Common myeloid progenitor, CD34-positive (primary cell): ENCODE results near the gene PEAK1.
"Not testable (repeated sequence)": the region's sequence is repeated elsewhere in the genome, so short reads cannot be mapped to it uniquely, and the experiment has no call there.

Source experiments
- CTCF ChIA-PET: fragments of 350-600 bp; sonication (Branson Sonifier 250); formaldehyde crosslinking; loops from one replicate; lab custom pipeline; 2021; ENCODE audit warnings: antibody characterized with exemption; lab: Charles Lee
- POLR2A ChIA-PET: fragments of 350-600 bp; sonication (Branson Sonifier 250); formaldehyde crosslinking; loops from one replicate; lab custom pipeline; 2021; ENCODE audit warnings: antibody characterized with exemption; lab: Charles Lee
- DNase-seq, 3 donors: peaks; one replicate each; pipeline versions ENCODE4 v3.0.0 to v3.0.0-alpha.2; 2013
- H3K27ac ChIP-seq, 2 experiments: 1 replicate in 1 of 2; 2 replicates in 1 of 2; pipeline ENCODE4 v1.7.0; 2013; ENCODE audit warnings: inconsistent platforms in 2 of 2, low read length in 2 of 2, mild to moderate bottlenecking in 2 of 2, low read depth in 1 of 2, moderate library complexity in 1 of 2; ENCODE audit not compliant: severe bottlenecking in 2 of 2, insufficient read depth in 1 of 2, poor library complexity in 1 of 2
- H3K27me3 ChIP-seq, 5 experiments: replicated peaks in 2 of 5; 1 replicate in 3 of 5; 2 replicates in 2 of 5; pipeline versions ENCODE4 v1.6.1 to v1.7.0; 2013; ENCODE audit warnings: low read length in 4 of 5, mild to moderate bottlenecking in 2 of 5, moderate library complexity in 2 of 5, inconsistent platforms in 1 of 5; ENCODE audit not compliant: insufficient read depth in 5 of 5, control insufficient read depth in 4 of 5
- H3K36me3 ChIP-seq, 4 experiments: 1 replicate in 2 of 4; 2 replicates in 2 of 4; pipeline versions ENCODE4 v1.6.1 to v1.7.0; 2013; ENCODE audit warnings: low read length in 3 of 4, control low read depth in 1 of 4, mild to moderate bottlenecking in 1 of 4; ENCODE audit not compliant: control insufficient read depth in 4 of 4, insufficient read depth in 4 of 4
- H3K4me1 ChIP-seq, 4 experiments: 1 replicate in 3 of 4; 2 replicates in 1 of 4; pipeline versions ENCODE4 v1.6.1 to v1.7.1; 2013; ENCODE audit warnings: low read length in 3 of 4, mild to moderate bottlenecking in 3 of 4, control low read depth in 1 of 4, inconsistent platforms in 1 of 4, moderate library complexity in 1 of 4; ENCODE audit not compliant: control insufficient read depth in 4 of 4, insufficient read depth in 4 of 4; ENCODE audit errors: control extremely low read depth in 1 of 4
- H3K4me3 ChIP-seq, 7 experiments: 1 replicate in 4 of 7; 2 replicates in 3 of 7; pipeline versions ENCODE4 v1.5.1 to v1.7.0; 2013; ENCODE audit warnings: mild to moderate bottlenecking in 7 of 7, low read length in 6 of 7, moderate library complexity in 6 of 7, inconsistent platforms in 2 of 7, low read depth in 2 of 7, control low read depth in 1 of 7; ENCODE audit not compliant: insufficient read depth in 4 of 7, control insufficient read depth in 1 of 7; ENCODE audit errors: extremely low read depth in 1 of 7
- H3K9me3 ChIP-seq, 5 experiments: 1 replicate in 4 of 5; 2 replicates in 1 of 5; pipeline versions ENCODE4 v1.6.1 to v1.7.1; 2013; ENCODE audit warnings: low read length in 4 of 5, mild to moderate bottlenecking in 2 of 5, inconsistent platforms in 1 of 5, low read depth in 1 of 5, moderate library complexity in 1 of 5; ENCODE audit not compliant: control insufficient read depth in 4 of 5, insufficient read depth in 2 of 5; ENCODE audit errors: control extremely low read depth in 1 of 5
- WGBS: methylation state at CpG from one replicate; pipeline ENCODE4 v1.1.5; 2013; ENCODE audit not compliant: insufficient coverage; 5-methylcytosine and 5-hydroxymethylcytosine counted together

The PEAK1 gene

DNA sequence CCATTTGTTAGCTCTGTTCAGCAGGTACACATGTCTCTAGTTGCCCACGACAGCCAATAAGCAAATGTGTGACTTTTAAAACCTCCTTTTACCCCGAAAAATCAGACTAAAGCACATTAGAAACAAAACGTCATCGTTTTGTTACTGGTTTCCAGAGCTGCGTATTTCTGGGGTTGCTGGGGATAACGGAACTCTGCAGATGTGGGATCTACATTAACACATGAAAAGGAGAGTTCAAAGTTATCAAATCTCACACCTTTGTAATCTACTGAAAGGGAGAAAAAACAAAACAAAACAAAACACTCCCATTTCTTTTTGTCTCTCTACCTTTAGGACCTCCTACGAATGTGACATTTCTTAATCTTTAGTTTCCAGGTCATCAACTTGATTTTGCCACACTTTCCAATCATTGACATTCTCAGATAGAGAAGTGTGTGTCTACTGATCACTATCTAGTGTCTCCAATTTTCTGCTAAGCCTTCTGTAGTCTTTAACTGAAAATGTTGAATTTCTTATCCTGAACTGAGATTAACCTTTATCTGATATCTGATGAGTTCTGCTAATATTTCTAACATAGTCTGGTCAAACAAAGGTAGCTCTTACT lies 256.0 kb downstream of the PEAK1 start:
- Histone ChIP-seq H3K27me3 (no peaks in the 10 kb centered on the region), H3K4me3 (no peak overlapping the region), H3K36me3 (no peaks in the 10 kb centered on the region), H3K4me1 (peaks cover 8 to 44% (median 35%) of the 10 kb centered on the region in 4 experiments), H3K27ac (no peak overlapping the region), H3K9me3 (no peaks in the 10 kb centered on the region)
- POLR2A ChIA-PET, result no interaction called here
- CTCF ChIA-PET, result interaction anchor here (0.8 to 1.4 kb wide), 2 partner anchors 46 to 332 kb away, joined by 3 read pairs; no protein-coding TSS in a partner anchor
- 93% methylated on average over 2 of the region's 7 CpGs for WGBS
- no peak for DNase-seq

DNA sequence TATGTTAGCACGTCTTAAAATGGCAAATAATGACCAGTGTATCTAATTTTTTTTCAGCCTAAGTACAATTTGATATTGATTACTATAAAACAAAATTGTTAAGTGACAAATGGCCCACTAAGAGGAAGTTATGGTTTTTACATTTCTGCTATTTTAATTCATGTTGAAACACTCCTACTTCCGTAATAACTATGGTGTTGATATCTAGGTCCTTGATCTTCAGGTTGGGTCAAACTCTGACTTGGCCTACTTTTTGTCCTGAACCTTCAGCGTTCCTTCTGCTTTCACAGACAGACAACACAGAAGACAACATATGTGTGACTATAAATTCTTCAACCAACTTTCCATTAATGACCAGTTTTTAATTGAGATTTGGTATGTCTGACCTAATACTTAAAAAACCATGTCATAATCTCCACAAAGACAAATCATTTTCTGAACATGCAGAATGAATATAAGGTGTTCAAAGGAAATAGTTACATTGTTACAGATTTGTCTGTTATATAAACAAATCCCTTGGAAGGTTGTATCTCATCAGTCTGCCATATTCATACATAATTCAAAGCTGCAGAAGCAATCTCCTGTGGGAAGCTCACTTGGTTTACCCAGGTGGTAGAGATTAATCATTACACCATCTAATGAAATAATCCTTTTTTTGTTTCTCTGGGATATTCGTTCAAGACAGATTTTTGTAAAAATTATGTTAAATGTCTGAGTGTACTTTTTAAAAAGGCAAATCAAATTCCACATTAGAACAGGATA lies 256.9 kb downstream of the PEAK1 start:
- peak overlapping the region in 1 of 7 experiments; percentile 24 for H3K4me3 ChIP-seq
- DNase-seq, result peak in 2 of 3 donors; percentile 72 to 84
- peaks cover 0 to 3% (median 0%) of the 10 kb centered on the region in 4 experiments for H3K36me3 ChIP-seq
- H3K27me3 ChIP-seq, result no peaks in the 10 kb centered on the region
- POLR2A ChIA-PET, result no interaction called here
- no peak overlapping the region for H3K27ac ChIP-seq
- CTCF ChIA-PET, result interaction anchor here (0.8 kb wide), 1 partner anchor 333 kb away, joined by 3 read pairs; no protein-coding TSS in a partner anchor
- WGBS, result no CpG with 5 or more reads among the region's 4 CpGs
- H3K9me3 ChIP-seq, result no peaks in the 10 kb centered on the region
- peaks cover 8 to 44% (median 35%) of the 10 kb centered on the region in 4 experiments for H3K4me1 ChIP-seq

DNA sequence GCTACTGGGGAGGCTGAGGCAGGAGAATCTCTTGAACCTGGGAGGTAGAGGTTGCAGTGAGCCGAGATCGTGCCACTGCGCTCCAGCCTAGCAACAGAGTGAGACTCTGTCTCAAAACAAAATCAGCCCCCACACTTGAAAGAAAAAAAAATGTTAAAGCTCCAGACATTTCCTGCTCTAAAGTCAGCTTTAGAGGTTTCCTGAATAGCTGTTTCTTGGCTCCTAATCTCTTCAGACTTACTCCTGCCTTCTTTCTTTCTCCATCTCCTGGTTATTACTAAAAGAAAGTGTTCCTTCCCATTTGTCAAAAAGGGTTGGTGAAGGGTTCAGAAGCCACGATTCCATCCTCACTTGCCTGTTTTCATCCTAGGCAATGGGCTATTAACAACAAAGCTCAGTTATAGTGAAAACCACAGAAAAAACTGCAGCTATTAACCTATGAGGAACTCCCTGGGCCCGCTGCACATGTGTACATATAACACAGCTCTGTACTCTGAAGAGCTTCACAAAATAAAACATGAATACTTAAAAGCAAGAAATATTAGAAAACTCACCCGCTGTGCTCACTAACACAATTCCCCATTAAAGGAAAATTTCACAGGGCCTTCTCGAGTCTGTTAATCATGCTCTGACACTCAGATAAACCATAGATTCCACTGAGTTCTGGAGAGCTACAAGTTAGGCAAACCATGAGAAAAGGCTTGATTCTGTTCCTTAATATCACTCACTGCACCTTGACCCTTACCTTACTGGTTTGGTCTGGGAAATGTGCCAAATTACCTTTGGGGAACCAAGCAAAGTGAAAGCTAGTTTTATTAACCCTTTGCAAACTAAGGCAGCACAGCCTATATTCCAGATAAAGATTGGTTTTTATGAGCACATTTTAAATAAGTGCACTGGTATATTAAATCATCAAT lies 259.1 kb downstream of the PEAK1 start:
- Histone ChIP-seq H3K4me3 (peak overlapping the region in 4 of 7 experiments; percentile 11 to 54 (median 39)), H3K27me3 (no peaks in the 10 kb centered on the region), H3K9me3 (peaks cover 0 to 1% (median 0%) of the 10 kb centered on the region in 5 experiments), H3K27ac (peak overlapping the region in 1 of 2 experiments; percentile 50), H3K36me3 (peaks cover 0 to 6% (median 2%) of the 10 kb centered on the region in 4 experiments), H3K4me1 (peaks cover 8 to 44% (median 35%) of the 10 kb centered on the region in 4 experiments)
- POLR2A ChIA-PET, result interaction anchor here (0.6 to 0.8 kb wide), 2 partner anchors 27 to 1710 kb away, joined by 3 read pairs; no protein-coding TSS in a partner anchor
- peak; percentile 31 to 84 (median 71) for DNase-seq
- CTCF ChIA-PET, result interaction anchor here (0.7 to 2.0 kb wide), 10 partner anchors 8 to 388 kb away, joined by 3 to 8 read pairs (median 4); no protein-coding TSS in a partner anchor
- 0% methylated on average over 7 of the region's 7 CpGs for WGBS

DNA sequence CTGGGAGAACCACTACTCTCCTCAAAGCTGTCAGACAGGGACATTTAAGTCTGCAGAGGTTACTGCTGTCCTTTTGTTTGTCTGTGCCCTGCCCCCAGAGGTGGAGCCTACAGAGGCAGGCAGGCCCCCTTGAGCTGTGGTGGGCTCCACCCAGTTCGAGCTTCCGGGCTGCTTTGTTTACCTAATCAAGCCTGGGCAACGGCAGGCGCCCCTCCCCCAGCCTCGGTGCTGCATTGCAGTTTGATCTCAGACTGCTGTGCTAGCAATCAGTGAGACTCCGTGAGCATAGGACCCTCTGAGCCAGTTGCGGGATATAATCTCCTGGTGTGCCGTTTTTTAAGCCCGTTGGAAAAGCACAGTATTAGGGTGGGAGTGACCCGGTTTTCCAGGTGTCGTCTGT lies 263.9 kb downstream of the PEAK1 start:
- H3K4me3 ChIP-seq, H3K9me3 ChIP-seq, H3K27ac ChIP-seq, DNase-seq, CTCF ChIA-PET, POLR2A ChIA-PET, H3K36me3 ChIP-seq, H3K27me3 ChIP-seq: not testable (repeated sequence)
- peaks cover 4 to 13% (median 9%) of the 10 kb centered on the region in 4 experiments for H3K4me1 ChIP-seq
- 100% methylated on average over 8 of the region's 11 CpGs for WGBS

DNA sequence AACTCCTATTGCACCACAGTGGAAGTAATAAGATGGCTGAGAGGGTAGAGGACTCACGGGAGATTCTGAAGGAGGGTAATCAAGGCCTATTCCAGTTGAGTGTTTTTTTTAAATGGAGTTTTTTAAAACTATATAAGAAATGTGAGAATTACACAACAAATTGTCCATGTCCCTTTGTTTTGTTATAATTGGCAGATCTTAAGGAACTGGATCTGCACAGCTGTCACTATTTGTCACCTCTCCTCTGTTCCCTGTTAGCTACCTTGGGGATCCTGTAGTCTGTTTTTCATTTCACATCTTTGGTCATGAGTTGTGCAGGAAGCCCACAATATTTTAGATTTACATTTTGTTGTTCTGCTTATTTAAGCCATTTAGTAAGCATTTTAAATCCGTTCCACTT lies 271.7 kb downstream of the PEAK1 start:
- no CpG with 5 or more reads among the region's 2 CpGs for WGBS

DNA sequence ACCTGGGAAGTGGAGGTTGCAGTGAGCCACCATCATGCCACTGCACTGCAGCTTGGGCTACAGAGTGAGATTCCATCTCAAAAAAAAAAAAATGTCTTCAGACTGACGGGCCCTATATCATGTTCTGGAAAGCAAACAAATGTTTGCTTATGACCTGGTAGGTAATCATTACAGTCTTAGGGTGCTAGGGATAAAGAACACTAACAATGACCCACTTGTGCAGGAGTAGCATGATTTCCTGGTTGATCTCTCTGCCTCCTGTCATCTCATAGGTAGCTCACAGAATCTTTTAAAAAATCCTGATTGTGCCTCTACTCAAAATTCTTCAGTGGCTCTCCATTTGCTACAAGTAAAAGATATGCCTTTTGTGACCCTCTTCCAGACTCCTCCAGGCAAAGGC lies 274.5 kb downstream of the PEAK1 start:
- peaks cover 0 to 5% (median 2%) of the 10 kb centered on the region in 4 experiments for H3K4me1 ChIP-seq
- no peaks in the 10 kb centered on the region for H3K27me3 ChIP-seq
- no peak overlapping the region for H3K27ac ChIP-seq
- no peaks in the 10 kb centered on the region for H3K36me3 ChIP-seq
- no CpG with 5 or more reads among the region's 1 CpG for WGBS
- POLR2A ChIA-PET, result no interaction called here
- CTCF ChIA-PET, result interaction anchor here (1.1 kb wide), 1 partner anchor 16 kb away, joined by 3 read pairs; no protein-coding TSS in a partner anchor
- peaks cover 0 to 16% (median 5%) of the 10 kb centered on the region in 5 experiments for H3K9me3 ChIP-seq
- DNase-seq, result no peak
- H3K4me3 ChIP-seq, result no peak overlapping the region

More for the DNA sequence above, 271.7 kb downstream of the PEAK1 start:
- Histone ChIP-seq H3K4me1 (peaks cover 0 to 5% (median 2%) of the 10 kb centered on the region in 4 experiments), H3K4me3 (no peak overlapping the region), H3K27ac (no peak overlapping the region), H3K27me3 (no peaks in the 10 kb centered on the region), H3K9me3 (no peaks in the 10 kb centered on the region), H3K36me3 (no peaks in the 10 kb centered on the region)
- ChIA-PET POLR2A (no interaction called here), CTCF (no interaction called here)
- no peak for DNase-seq
